OCI-LY7 (cell line): ENCODE data around the gene CAPN5. TPM values are rescaled to one million over a fixed set of nuclear protein-coding genes. Genes with fewer than 3 reads are reported as not detected.

Experiments used
- BruUV-seq: library from RNA; stranded (reverse); fragments of 400-500 nt; replicated peaks from 2 replicates; lab custom pipeline; 2021; lab: Mats Ljungman, UMichigan
- CTCF ChIA-PET: fragments of 300-600 bp; sonication (Branson Sonifier 250); formaldehyde crosslinking; loops from one replicate; lab custom pipeline; 2022; ENCODE audit warnings: antibody characterized with exemption; ENCODE audit not compliant: unreplicated experiment; lab: Charles Lee
- POLR2A ChIA-PET: fragments of 300-600 bp; sonication (Branson Sonifier 250); formaldehyde crosslinking; loops from one replicate; lab custom pipeline; 2022; ENCODE audit warnings: antibody characterized with exemption; lab: Charles Lee
- DNase-seq: peaks from one replicate; pipeline ENCODE4 v3.0.0-alpha.2; 2015; ENCODE audit warnings: low spot score
- H2AFZ ChIP-seq: fragments of 200-600 bp; sonication (generic), shearing (Covaris generic); 2 replicates; pipeline ENCODE4 v1.6.1; 2014; ENCODE audit warnings: mild to moderate bottlenecking, antibody characterized with exemption, low read length, moderate library complexity
- H3K27ac ChIP-seq: fragments of 200-600 bp; sonication (generic); 2 replicates; pipeline ENCODE4 v1.5.1; 2014; ENCODE audit warnings: mixed run types, low read depth, mild to moderate bottlenecking, moderate library complexity, low read length, inconsistent platforms; ENCODE audit not compliant: poor library complexity, severe bottlenecking
- H3K36me3 ChIP-seq: fragments of 200-600 bp; sonication (generic); 2 replicates; pipeline ENCODE4 v1.6.1; 2014; ENCODE audit warnings: mild to moderate bottlenecking, antibody characterized with exemption, low read length, moderate library complexity, mixed read lengths; ENCODE audit not compliant: insufficient read depth
- H3K4me1 ChIP-seq: fragments of 200-600 bp; sonication (generic); 2 replicates; pipeline ENCODE4 v1.5.1; 2014; ENCODE audit warnings: mild to moderate bottlenecking, low read length; ENCODE audit not compliant: insufficient read depth, poor library complexity, severe bottlenecking
- H3K4me2 ChIP-seq: fragments of 200-600 bp; sonication (generic); 2 replicates; pipeline ENCODE4 v1.6.1; 2014; ENCODE audit warnings: mild to moderate bottlenecking, low read length
- H3K4me3 ChIP-seq: fragments of 200-600 bp; sonication (generic); 2 replicates; pipeline ENCODE4 v1.5.1; 2014; ENCODE audit warnings: mild to moderate bottlenecking, low read depth, low read length; ENCODE audit not compliant: poor library complexity, severe bottlenecking
- H3K79me2 ChIP-seq: fragments of 200-600 bp; sonication (generic); 2 replicates; pipeline ENCODE4 v1.6.1; 2016; ENCODE audit warnings: low read depth, mild to moderate bottlenecking, low read length, moderate library complexity, mixed read lengths; ENCODE audit not compliant: insufficient read depth
- H3K9me2 ChIP-seq: fragments of 200-600 bp; sonication (generic); 2 replicates; pipeline ENCODE4 v1.6.1; 2016; ENCODE audit warnings: mild to moderate bottlenecking, low read length, mixed read lengths; ENCODE audit not compliant: insufficient read depth
- H3K9me3 ChIP-seq: fragments of 200-600 bp; sonication (generic); 2 replicates; pipeline ENCODE4 v1.6.1; 2014; ENCODE audit warnings: mild to moderate bottlenecking, mixed run types, low read length, mixed read lengths
- H4K20me1 ChIP-seq: fragments of 200-600 bp; sonication (generic); 2 replicates; pipeline ENCODE4 v1.6.1; 2014; ENCODE audit warnings: mild to moderate bottlenecking, antibody characterized with exemption, low read length, moderate library complexity, mixed read lengths; ENCODE audit not compliant: insufficient read depth
- EZH2phosphoT487 ChIP-seq: fragments of 200-600 bp; sonication (generic); IDR thresholded peaks from 2 replicates; pipeline ENCODE4 v1.6.1; 2018; ENCODE audit warnings: low read depth, borderline replicate concordance, mild to moderate bottlenecking, mixed run types, antibody characterized with exemption, low read length, moderate library complexity, mixed read lengths
- intact Hi-C: fragments of 100-400 bp; cut with micrococcal nuclease; formaldehyde crosslinking; loops from one replicate; pipeline ENCODE4 v1.10.0; 2022; ENCODE audit not compliant: unreplicated experiment
- total RNA-seq, 2 experiments: library from RNA; depleted of rRNA in 1 of 2; stranded (reverse); fragments of >200 nt in 1 of 2; shearing (Covaris generic) in 1 of 2; gene quantifications; 2 replicates each; pipeline ENCODE4 v1.2.3, GENCODE V29; 2014 to 2022
- TF ChIP-seq, protein P1 (sequence below): fragments of 200-600 bp; sonication (generic); conservative IDR thresholded peaks from 2 replicates; pipeline ENCODE4 v1.5.1; 2014; ENCODE audit warnings: mild to moderate bottlenecking, antibody characterized with exemption, low read length, moderate library complexity, mixed read lengths

Gene CAPN5
- total RNA-seq, 2 experiments from 2014 or later, result 1.4 to 1.5 TPM

DNA sequence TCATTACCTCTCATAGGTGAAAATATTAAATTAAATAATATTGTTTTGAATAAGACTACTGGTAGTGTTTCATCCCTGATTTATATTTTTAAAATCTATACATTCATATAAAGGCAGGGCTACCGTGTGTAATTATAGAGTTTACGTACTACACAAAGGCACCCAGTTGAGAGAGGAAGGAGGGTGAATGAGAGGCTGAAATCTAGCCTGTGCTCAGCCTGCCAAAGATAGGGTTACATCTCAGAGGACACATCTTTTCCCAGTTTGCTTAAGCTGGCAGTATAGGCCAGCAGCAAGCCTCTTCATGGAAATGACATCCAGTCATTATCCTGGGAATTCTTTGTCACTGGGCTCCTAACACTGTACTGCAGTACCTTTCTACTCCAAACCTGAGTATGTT, 40.0 kb upstream of the CAPN5 start:
- no peaks in the 10 kb centered on the region for H4K20me1 ChIP-seq
- BruUV-seq, result no TSS peak
- no peak overlapping the region for H3K4me3 ChIP-seq
- H3K79me2 ChIP-seq, result no peaks in the 10 kb centered on the region
- intact Hi-C loops, result no loop called here
- POLR2A ChIA-PET, result interaction anchor here (1.2 kb wide), 1 partner anchor 37 kb away, joined by 3 read pairs; no protein-coding TSS in a partner anchor
- H3K9me2 ChIP-seq, result no peaks in the 10 kb centered on the region
- no peak for TF ChIP-seq EZH2phosphoT487
- TF ChIP-seq, protein P1, sequence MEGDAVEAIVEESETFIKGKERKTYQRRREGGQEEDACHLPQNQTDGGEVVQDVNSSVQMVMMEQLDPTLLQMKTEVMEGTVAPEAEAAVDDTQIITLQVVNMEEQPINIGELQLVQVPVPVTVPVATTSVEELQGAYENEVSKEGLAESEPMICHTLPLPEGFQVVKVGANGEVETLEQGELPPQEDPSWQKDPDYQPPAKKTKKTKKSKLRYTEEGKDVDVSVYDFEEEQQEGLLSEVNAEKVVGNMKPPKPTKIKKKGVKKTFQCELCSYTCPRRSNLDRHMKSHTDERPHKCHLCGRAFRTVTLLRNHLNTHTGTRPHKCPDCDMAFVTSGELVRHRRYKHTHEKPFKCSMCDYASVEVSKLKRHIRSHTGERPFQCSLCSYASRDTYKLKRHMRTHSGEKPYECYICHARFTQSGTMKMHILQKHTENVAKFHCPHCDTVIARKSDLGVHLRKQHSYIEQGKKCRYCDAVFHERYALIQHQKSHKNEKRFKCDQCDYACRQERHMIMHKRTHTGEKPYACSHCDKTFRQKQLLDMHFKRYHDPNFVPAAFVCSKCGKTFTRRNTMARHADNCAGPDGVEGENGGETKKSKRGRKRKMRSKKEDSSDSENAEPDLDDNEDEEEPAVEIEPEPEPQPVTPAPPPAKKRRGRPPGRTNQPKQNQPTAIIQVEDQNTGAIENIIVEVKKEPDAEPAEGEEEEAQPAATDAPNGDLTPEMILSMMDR, result no peak
- no peaks in the 10 kb centered on the region for H3K9me3 ChIP-seq
- no peak for DNase-seq
- no peak overlapping the region for H3K27ac ChIP-seq
- no peak overlapping the region for H3K4me2 ChIP-seq
- CTCF ChIA-PET, result no interaction called here
- H3K36me3 ChIP-seq, result no peaks in the 10 kb centered on the region
- no peak overlapping the region for H2AFZ ChIP-seq
- no peaks in the 10 kb centered on the region for H3K4me1 ChIP-seq

DNA sequence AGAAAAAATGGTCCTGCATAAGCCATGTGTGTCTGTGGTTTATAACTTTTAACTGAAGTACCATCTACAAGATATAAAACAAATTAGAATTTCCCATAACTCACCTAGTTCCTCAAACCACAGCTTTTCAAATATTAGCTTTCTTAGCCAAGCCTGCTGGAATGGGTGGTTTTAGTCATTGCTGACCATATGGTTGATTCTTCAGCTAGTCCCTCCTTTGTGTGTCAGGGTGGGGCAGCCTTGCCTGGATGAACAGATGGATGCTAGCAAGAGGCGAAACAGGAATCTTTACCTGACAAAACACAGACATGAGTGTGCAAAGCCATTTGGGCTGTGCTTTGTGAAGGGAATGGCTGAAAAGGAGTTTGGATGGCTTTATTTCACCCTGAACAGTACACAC, 39.5 kb upstream of the CAPN5 start:
- no peaks in the 10 kb centered on the region for H4K20me1 ChIP-seq
- H3K4me2 ChIP-seq, result no peak overlapping the region
- no peaks in the 10 kb centered on the region for H3K9me2 ChIP-seq
- no TSS peak for BruUV-seq
- no peak overlapping the region for H2AFZ ChIP-seq
- no peak for TF ChIP-seq EZH2phosphoT487
- TF ChIP-seq, protein P1, result no peak
- H3K9me3 ChIP-seq, result no peaks in the 10 kb centered on the region
- ChIA-PET POLR2A (interaction anchor here (1.2 kb wide), 1 partner anchor 37 kb away, joined by 3 read pairs; no protein-coding TSS in a partner anchor), CTCF (no interaction called here)
- no peaks in the 10 kb centered on the region for H3K79me2 ChIP-seq
- H3K4me1 ChIP-seq, result no peaks in the 10 kb centered on the region
- intact Hi-C loops, result no loop called here
- no peak for DNase-seq
- no peak overlapping the region for H3K4me3 ChIP-seq
- H3K27ac ChIP-seq, result no peak overlapping the region
- no peaks in the 10 kb centered on the region for H3K36me3 ChIP-seq

DNA sequence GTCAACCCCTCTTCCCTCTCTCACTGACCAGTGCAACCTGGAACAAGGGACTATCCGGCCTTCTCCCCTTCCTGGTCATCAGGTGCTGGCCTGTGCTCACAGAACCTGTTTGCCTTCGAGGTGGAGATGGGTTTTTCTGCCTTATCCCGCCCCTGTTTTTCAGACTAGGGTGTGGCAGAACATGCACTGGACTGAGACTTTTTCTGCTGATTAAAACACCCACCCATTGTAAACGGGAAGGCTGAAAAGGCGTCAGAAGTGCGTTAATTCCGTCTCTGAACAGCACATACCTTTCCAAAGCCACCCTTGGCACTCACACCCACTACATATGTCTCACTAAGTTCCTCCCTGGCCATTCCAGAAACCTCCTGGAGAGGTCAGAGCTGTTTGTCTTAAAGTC, 36.9 kb upstream of the CAPN5 start:
- no peak overlapping the region for H2AFZ ChIP-seq
- no peak overlapping the region for H3K4me3 ChIP-seq
- H3K79me2 ChIP-seq, result no peaks in the 10 kb centered on the region
- TF ChIP-seq, protein P1, result no peak
- TF ChIP-seq EZH2phosphoT487, result no peak
- H3K9me3 ChIP-seq, result no peaks in the 10 kb centered on the region
- BruUV-seq, result no TSS peak
- H3K4me1 ChIP-seq, result no peaks in the 10 kb centered on the region
- H3K9me2 ChIP-seq, result no peaks in the 10 kb centered on the region
- H3K27ac ChIP-seq, result no peak overlapping the region
- DNase-seq, result no peak
- no peak overlapping the region for H3K4me2 ChIP-seq
- H4K20me1 ChIP-seq, result no peaks in the 10 kb centered on the region
- intact Hi-C loops, result no loop called here
- no peaks in the 10 kb centered on the region for H3K36me3 ChIP-seq
- ChIA-PET CTCF (no interaction called here), POLR2A (no interaction called here)
